Suprapubic skin (tissue), 4 donors: Measurements from ENCODE around the gene TASP1. TPM values are rescaled to one million over a fixed set of nuclear protein-coding genes. Genes with fewer than 3 reads are reported as not detected.

Source experiments
- DNase-seq, 2 donors: peaks; one replicate each; pipeline ENCODE4 v3.0.0-alpha.2; 2019; ENCODE audit warnings: low spot score in 2 of 2
- H3K27ac ChIP-seq: fragments of 200-600 bp; sonication (generic); one replicate; pipeline ENCODE4 v1.5.1; 2019
- H3K27me3 ChIP-seq: fragments of 200-600 bp; sonication (generic); one replicate; pipeline ENCODE4 v1.5.1; 2019
- H3K36me3 ChIP-seq: fragments of 200-600 bp; sonication (generic); one replicate; pipeline ENCODE4 v1.5.1; 2019
- H3K4me1 ChIP-seq: fragments of 200-600 bp; sonication (generic); one replicate; pipeline ENCODE4 v1.5.1; 2019
- H3K4me3 ChIP-seq: fragments of 200-600 bp; sonication (generic); one replicate; pipeline ENCODE4 v1.5.1; 2019; ENCODE audit warnings: mild to moderate bottlenecking
- H3K9me3 ChIP-seq: fragments of 200-600 bp; sonication (generic); one replicate; pipeline ENCODE4 v1.5.1; 2019
- CTCF ChIP-seq, 2 donors: fragments of 200-600 bp in 1 of 2; fragments of 450-650 bp in 1 of 2; sonication (generic) in 1 of 2; IDR thresholded peaks; one replicate each; pipeline ENCODE4 v1.5.1; 2016 to 2019; ENCODE audit warnings: antibody characterized with exemption in 2 of 2, mild to moderate bottlenecking in 1 of 2, moderate library complexity in 1 of 2
- EP300 ChIP-seq: sonication (generic); formaldehyde crosslinking; IDR thresholded peaks from one replicate; pipeline ENCODE4 v1.6.1; 2017; ENCODE audit warnings: antibody characterized with exemption
- POLR2A ChIP-seq, 2 donors: fragments of 450-650 bp; IDR thresholded peaks; one replicate each; pipeline ENCODE4 v1.6.1; 2017; ENCODE audit warnings: antibody characterized with exemption in 2 of 2, mild to moderate bottlenecking in 2 of 2, moderate library complexity in 2 of 2
- POLR2AphosphoS5 ChIP-seq, 3 donors: sonication (generic); formaldehyde crosslinking; IDR thresholded peaks; one replicate each; pipeline ENCODE4 v1.6.1; 2017; ENCODE audit warnings: antibody characterized with exemption in 3 of 3
- WGBS: methylation state at CpG from one replicate; pipeline ENCODE4 v1.1.5; 2018; 5-methylcytosine and 5-hydroxymethylcytosine counted together
- total RNA-seq, 4 donors: library from RNA; depleted of rRNA; stranded (reverse); fragments of >200 nt; gene quantifications; one replicate each; pipeline ENCODE4 v1.1.0, GENCODE V29; 2016

Gene TASP1
- total RNA-seq, 4 donors from 2014 or later, result 8.2 to 25.6 (median 9.9) TPM

GRCh38 chr20:13517831-13518230 lies 120.9 kb downstream of the TASP1 start:
- no peak overlapping the region for H3K27ac ChIP-seq
- no peaks in the 10 kb centered on the region for H3K4me1 ChIP-seq
- H3K27me3 ChIP-seq, result no peaks in the 10 kb centered on the region
- H3K4me3 ChIP-seq, result no peak overlapping the region
- H3K9me3 ChIP-seq, result no peaks in the 10 kb centered on the region
- TF ChIP-seq POLR2AphosphoS5 (IDR thresholded peaks at IDR 0.05) (no peak), POLR2A (IDR thresholded peaks at IDR 0.05) (no peak), CTCF (IDR thresholded peaks at IDR 0.05) (no peak), EP300 (no peak)
- DNase-seq, result no peak
- peaks cover 7% of the 10 kb centered on the region for H3K36me3 ChIP-seq

- TF ChIP-seq POLR2A (IDR thresholded peaks at IDR 0.05), result no peak
- TF ChIP-seq POLR2AphosphoS5 (IDR thresholded peaks at IDR 0.05), result no peak
- TF ChIP-seq CTCF (IDR thresholded peaks at IDR 0.05), result no peak
- no peak for TF ChIP-seq EP300
- Histone ChIP-seq H3K4me3 (no peak overlapping the region), H3K36me3 (peaks cover 3% of the 10 kb centered on the region), H3K27ac (no peak overlapping the region), H3K4me1 (no peaks in the 10 kb centered on the region), H3K27me3 (no peaks in the 10 kb centered on the region), H3K9me3 (no peaks in the 10 kb centered on the region)
- no peak for DNase-seq
- 58% methylated on average over 5 of the region's 5 CpGs for WGBS
Observed at GRCh38 chr20:13515796-13516558, 122.8 kb downstream of the TASP1 start.

GRCh38 chr20:13515291-13515690 lies 123.4 kb downstream of the TASP1 start:
- no peak overlapping the region for H3K4me3 ChIP-seq
- H3K27me3 ChIP-seq, result no peaks in the 10 kb centered on the region
- no peaks in the 10 kb centered on the region for H3K9me3 ChIP-seq
- 92% methylated on average over 1 of the region's 1 CpG for WGBS
- no peak for TF ChIP-seq EP300
- no peak for TF ChIP-seq POLR2A (IDR thresholded peaks at IDR 0.05)
- no peak for TF ChIP-seq POLR2AphosphoS5 (IDR thresholded peaks at IDR 0.05)
- no peak for TF ChIP-seq CTCF (IDR thresholded peaks at IDR 0.05)
- no peak overlapping the region for H3K27ac ChIP-seq
- DNase-seq, result no peak
- H3K4me1 ChIP-seq, result no peaks in the 10 kb centered on the region
- H3K36me3 ChIP-seq, result peaks cover 3% of the 10 kb centered on the region

- WGBS, result 60% methylated on average over 6 of the region's 6 CpGs
- Histone ChIP-seq H3K27me3 (no peaks in the 10 kb centered on the region), H3K4me1 (no peaks in the 10 kb centered on the region), H3K27ac (peak overlapping the region; percentile 40), H3K36me3 (peaks cover 3% of the 10 kb centered on the region), H3K4me3 (no peak overlapping the region), H3K9me3 (no peaks in the 10 kb centered on the region)
- TF ChIP-seq POLR2AphosphoS5 (IDR thresholded peaks at IDR 0.05) (no peak), CTCF (IDR thresholded peaks at IDR 0.05) (no peak), POLR2A (IDR thresholded peaks at IDR 0.05) (no peak), EP300 (no peak)
- DNase-seq, result peak in 1 of 2 donors; percentile 73
Observed at GRCh38 chr20:13510837-13511488, 127.8 kb downstream of the TASP1 start.

GRCh38 chr20:13507646-13508045 lies 131.1 kb downstream of the TASP1 start:
- 67% methylated on average over 3 of the region's 3 CpGs for WGBS
- TF ChIP-seq EP300 (no peak), CTCF (IDR thresholded peaks at IDR 0.05) (no peak), POLR2AphosphoS5 (IDR thresholded peaks at IDR 0.05) (no peak), POLR2A (IDR thresholded peaks at IDR 0.05) (no peak)
- DNase-seq, result no peak
- H3K9me3 ChIP-seq, result peaks cover 12% of the 10 kb centered on the region
- H3K36me3 ChIP-seq, result no peaks in the 10 kb centered on the region
- H3K4me3 ChIP-seq, result no peak overlapping the region
- H3K27me3 ChIP-seq, result no peaks in the 10 kb centered on the region
- H3K27ac ChIP-seq, result no peak overlapping the region
- no peaks in the 10 kb centered on the region for H3K4me1 ChIP-seq
